T-helper 17 cell (primary cell): ENCODE results near the gene IRF5. TPM values are rescaled to one million over a fixed set of nuclear protein-coding genes. Genes with fewer than 3 reads are reported as not detected.

Source experiments
- ATAC-seq: fragments of 150-1000 bp; cut with Tn5 transposase; 2 replicates; pipeline ENCODE4 v1.10.0; 2021; ENCODE audit warnings: mild to moderate bottlenecking, moderate library complexity
- DNase-seq, 3 donors: peaks; one replicate each; pipeline versions ENCODE4 v3.0.0 to v3.0.0-alpha.2; 2020 to 2021
- H3K9me3 ChIP-seq: one replicate; pipeline ENCODE4 v1.7.0; 2013; ENCODE audit warnings: low read length, mild to moderate bottlenecking; ENCODE audit not compliant: control insufficient read depth, poor library complexity, severe bottlenecking
- H3K27ac Mint-ChIP-seq: one replicate; pipeline ENCODE4 v1.8.0; 2022; ENCODE audit warnings: mild to moderate bottlenecking, moderate library complexity, mixed read lengths
- H3K27me3 Mint-ChIP-seq: one replicate; pipeline ENCODE4 v1.8.0; 2022; ENCODE audit warnings: mixed read lengths
- H3K36me3 Mint-ChIP-seq: one replicate; pipeline ENCODE4 v1.8.0; 2022; ENCODE audit warnings: low read depth, mixed read lengths
- H3K4me1 Mint-ChIP-seq: one replicate; pipeline ENCODE4 v1.8.0; 2022; ENCODE audit warnings: mild to moderate bottlenecking, mixed read lengths
- H3K4me3 Mint-ChIP-seq: one replicate; pipeline ENCODE4 v1.8.0; 2022; ENCODE audit warnings: mild to moderate bottlenecking, moderate library complexity, mixed read lengths
- total RNA-seq, 4 donors: library from RNA in 2 of 4; stranded (reverse) in 2 of 4; gene quantifications; one replicate each; pipeline ENCODE4 v1.2.3 and lab custom pipeline; 2022 to 2026

IRF5 gene
- total RNA-seq, 2 donors from 2014 or later: 12.5 to 13.6 TPM

DNA sequence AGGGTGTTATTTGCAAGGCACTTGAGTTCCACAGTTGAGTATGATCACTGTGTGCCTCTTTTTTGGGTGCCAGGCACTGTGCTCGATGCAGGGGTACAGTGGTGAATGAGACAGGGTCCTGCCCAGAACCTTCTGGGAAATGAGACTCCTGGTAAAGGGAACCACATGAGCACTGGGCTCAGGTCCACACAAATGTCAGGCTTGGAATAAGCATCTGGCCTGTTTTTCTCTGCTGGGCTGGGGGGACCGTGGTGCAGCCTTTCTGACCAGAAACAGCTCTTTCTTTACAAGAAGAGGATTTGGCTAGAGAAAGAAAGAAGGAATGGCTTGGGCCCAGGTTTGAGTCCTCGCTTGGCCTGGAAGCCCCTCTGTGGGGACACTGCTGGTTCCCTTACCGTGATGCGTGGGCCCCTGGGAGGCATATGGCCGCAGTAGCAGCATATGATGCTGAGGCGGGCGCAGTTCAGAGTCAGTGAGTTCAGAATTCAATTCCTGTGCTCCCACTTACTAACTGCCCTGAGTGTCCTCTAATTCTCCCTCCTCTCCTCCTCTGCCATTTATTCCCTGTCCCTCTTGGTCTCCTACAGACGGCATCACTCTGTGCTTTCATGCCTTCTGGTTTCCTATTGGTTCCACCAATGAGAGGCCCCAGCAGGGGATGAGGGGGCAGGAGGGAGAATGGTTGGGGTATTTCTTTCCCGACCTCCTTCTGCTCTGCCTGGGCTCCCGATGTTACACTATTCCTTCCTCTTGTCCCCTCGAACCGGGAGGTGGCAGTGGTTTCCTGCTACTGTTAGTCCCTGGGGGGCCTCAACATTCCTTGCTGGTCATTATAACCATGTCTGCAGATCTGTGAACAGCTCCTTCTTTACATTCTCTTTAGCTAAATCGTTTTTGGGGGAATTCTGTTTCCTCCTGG is 17.6 kb upstream of the IRF5 start:
- Mint-ChIP-seq H3K4me3 (no peak overlapping the region), H3K27ac (no peak overlapping the region), H3K4me1 (peaks cover 6% of the 10 kb centered on the region), H3K27me3 (peaks cover 34% of the 10 kb centered on the region), H3K36me3 (peaks cover 2% of the 10 kb centered on the region)
- no peaks in the 10 kb centered on the region for H3K9me3 ChIP-seq
- DNase-seq (no peak), ATAC-seq (no peak)

DNA sequence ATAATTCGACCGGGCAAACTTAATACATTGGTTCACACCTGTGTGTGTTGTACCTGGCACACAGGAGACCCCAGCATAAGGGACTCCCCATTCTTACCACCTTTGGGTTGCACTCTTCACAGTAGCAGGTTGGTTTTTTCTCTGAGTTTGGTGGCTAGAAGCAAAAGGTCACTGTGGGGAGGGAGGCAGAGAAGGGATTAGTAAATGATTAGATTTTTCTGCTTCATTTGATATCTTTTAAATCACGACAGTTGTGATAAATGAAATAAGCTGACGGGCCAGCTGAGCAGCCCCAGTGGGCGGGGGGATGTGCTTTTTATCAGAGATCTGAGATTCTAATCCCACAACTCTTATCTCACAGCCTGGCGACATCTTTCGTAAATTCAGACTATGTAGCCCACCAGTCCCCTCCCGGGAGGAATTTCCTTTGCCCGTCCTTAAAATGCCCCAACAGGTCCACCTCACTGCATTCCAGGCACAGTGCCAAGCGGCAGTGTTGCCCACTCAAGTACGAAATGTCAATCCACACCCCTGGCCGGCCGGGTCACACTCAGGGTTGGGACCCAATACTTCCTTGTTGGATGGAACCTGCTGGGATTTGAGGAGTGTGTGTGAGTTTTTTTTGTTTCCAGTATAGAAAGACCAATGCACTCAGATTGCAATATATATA is 16.7 kb upstream of the IRF5 start:
- Mint-ChIP-seq H3K4me3 (no peak overlapping the region), H3K27ac (no peak overlapping the region), H3K27me3 (peaks cover 29% of the 10 kb centered on the region), H3K4me1 (peaks cover 2% of the 10 kb centered on the region), H3K36me3 (no peaks in the 10 kb centered on the region)
- H3K9me3 ChIP-seq: no peaks in the 10 kb centered on the region
- DNase-seq (no peak), ATAC-seq (no peak)

DNA sequence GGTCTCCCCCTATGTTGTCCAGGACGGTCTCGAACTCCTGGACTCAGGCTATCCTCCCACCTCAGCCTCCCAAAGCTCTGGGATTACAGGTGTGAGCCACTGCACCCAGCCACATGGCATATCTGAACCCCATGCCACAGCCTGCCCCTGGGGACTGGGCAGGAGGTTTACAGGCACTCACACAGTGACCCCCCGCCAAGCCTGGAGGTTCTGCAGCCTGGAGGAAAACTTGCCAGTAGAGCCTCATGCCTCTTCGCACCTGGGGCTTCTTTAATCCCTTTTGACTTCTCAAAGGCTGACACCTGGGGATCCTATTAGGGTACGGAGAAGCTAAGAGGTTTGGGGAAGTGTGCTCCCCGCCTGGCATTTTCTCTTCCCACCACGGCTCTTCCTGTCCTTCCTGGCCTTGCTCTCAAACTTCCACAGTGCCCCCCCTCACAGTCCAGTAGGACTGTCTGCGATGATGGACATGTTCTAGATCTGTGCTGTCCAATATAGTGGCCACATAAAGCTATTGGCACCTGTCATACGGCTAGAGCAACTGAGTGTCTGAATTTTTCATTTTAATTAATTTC is 15.8 kb upstream of the IRF5 start:
- DNase-seq: no peak
- ATAC-seq: no peak
- Mint-ChIP-seq H3K27ac (no peak overlapping the region), H3K4me1 (peaks cover 2% of the 10 kb centered on the region), H3K27me3 (peaks cover 23% of the 10 kb centered on the region), H3K36me3 (no peaks in the 10 kb centered on the region), H3K4me3 (no peak overlapping the region)
- H3K9me3 ChIP-seq: no peaks in the 10 kb centered on the region

DNA sequence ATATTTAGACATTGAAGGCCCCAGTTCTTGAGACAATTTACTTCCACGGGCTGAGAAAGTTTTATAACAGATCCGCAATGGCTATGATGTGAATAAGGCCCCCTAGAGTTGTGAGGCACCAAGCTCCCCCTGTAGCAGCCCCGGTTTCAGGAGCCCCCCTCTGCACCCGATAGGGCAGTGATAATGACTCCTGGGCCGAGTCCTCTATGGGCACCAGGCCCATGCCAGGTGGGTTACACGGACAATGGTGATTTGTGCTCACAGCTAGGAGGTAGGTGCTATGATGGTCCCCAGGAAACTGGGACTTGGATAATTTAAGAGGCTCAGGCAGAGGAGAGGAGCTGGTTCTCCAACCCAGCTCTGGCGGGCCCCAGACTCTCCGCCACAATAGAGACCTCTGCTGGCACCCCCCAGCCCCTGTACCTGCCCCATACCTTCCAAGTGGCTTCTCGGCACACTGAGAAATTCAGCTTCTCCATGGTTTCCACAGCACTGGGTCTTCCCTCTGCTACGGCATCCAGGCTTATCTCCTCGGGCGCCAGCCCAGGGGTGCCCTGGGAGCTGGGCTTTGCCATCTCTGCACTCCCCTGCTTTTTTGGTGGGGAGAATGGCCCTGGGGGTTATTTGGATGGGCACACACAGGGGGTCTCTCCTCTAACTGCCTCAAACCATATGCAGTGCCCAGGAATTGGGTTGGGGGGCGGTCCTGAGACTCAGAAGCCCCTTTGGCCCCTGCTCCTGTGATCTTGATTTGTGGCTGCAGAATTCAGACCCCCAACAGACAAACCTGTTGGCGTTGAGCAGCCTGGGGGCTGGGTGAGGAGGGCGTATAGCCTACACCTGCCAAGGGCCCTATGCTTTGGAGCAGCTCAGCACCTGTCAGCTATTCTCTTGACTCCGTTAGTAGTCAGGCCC is 15.0 kb upstream of the IRF5 start:
- H3K4me3 Mint-ChIP-seq: no peak overlapping the region
- ATAC-seq: no peak
- peaks cover 2% of the 10 kb centered on the region for H3K4me1 Mint-ChIP-seq
- no peak overlapping the region for H3K27ac Mint-ChIP-seq
- no peaks in the 10 kb centered on the region for H3K36me3 Mint-ChIP-seq
- peaks cover 18% of the 10 kb centered on the region for H3K27me3 Mint-ChIP-seq
- no peaks in the 10 kb centered on the region for H3K9me3 ChIP-seq
- no peak for DNase-seq

DNA sequence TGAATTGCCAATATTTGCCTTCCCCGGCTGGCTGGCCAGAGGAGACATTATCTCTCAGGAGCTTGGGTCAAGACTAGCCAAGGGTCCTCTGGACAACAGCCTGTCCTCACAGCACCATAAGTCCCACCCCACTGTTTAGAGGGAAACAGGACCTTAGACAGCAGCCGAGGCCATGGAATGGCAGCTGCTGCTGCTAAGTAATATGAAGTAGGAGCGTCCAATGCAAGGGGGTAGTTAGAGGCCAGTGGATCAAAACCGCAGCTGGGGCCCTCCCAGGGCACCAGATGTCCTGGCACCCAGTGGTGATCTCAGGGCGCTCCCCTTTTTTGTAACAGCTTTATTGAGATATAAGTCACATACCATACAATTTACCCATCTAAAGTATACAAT is 14.3 kb upstream of the IRF5 start:
- Mint-ChIP-seq H3K4me3 (no peak overlapping the region), H3K4me1 (peaks cover 2% of the 10 kb centered on the region), H3K36me3 (no peaks in the 10 kb centered on the region), H3K27ac (no peak overlapping the region), H3K27me3 (peaks cover 14% of the 10 kb centered on the region)
- ATAC-seq (no peak), DNase-seq (peak in 1 of 3 donors; percentile 0)
- no peaks in the 10 kb centered on the region for H3K9me3 ChIP-seq

DNA sequence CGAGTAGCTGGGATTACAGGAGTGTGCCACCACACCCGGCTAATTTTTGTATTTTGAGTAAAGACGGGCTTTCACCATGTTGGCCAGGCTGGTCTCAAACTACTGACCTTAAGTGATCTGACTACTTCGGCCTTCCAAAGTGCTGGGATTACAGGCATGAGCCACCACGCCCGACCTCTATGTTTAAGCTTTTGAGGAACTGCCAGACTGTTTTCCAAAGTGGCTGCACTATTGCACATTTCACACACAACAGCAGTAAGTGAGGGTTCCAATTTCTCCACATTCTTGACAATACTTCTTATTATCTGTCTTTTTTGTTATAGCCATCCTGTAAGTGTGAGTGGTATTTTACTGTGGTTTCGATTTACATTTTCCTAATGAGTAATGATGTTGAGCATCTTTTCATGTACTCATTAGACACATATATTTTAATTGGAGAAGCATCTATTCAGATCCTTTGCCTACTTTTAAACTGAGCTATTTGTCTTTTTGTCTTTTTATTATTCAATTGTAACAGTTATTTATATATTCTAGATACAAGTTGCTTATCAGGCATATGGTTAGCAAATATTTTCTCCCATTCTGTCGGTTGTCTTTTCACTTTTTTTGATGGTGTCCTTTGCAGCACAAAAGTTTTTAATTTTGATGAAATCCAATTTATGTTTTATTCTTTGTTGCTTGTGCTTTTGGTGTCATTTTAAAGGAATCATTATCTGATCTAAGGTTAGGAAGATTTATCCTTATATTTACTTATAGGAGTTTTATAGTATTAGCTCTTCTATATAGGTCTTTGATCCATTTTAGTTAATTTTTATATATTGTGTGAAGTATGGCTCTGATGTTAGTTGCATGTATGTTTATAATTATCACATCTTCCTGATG is 12.8 kb upstream of the IRF5 start:
- H3K4me3 Mint-ChIP-seq: no peak overlapping the region
- H3K27me3 Mint-ChIP-seq: peaks cover 14% of the 10 kb centered on the region
- ATAC-seq (no peak), DNase-seq (no peak)
- H3K9me3 ChIP-seq: no peaks in the 10 kb centered on the region
- no peaks in the 10 kb centered on the region for H3K36me3 Mint-ChIP-seq
- H3K27ac Mint-ChIP-seq: no peak overlapping the region
- no peaks in the 10 kb centered on the region for H3K4me1 Mint-ChIP-seq

DNA sequence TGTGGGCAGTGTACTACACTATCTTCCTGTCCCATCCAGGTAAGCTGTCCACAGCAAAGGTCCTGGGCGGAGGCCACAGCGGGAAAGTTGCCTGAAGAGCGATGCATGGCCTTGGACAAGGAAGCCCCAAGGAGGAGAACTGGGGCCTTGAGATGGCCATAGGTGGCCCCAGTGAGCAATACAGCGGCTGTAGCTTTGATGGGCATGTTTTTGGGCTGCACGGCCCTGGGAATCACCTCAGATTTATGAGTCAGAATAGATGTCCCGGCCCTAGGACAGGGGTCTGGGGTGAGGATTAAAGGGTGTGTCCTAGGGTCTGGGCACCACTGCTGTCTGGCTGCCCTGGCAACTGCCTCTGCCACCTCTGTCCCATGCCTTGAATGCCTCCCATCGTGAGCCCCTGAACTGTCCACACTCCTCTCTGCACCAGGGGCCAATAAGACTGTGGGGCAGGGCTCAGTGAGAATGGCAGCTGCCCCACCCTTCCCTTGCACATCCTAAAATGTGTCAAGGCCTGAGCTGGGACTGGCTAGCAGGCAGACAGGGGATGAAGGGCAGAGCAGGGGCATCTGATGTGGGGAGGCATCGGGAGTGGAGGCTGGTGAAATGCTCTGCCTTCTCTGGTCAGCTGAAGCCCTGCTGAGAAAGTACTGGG is 9.4 kb upstream of the IRF5 start:
- Mint-ChIP-seq H3K4me3 (no peak overlapping the region), H3K4me1 (peaks cover 6% of the 10 kb centered on the region), H3K27ac (no peak overlapping the region), H3K36me3 (peaks cover 1% of the 10 kb centered on the region), H3K27me3 (no peaks in the 10 kb centered on the region)
- no peaks in the 10 kb centered on the region for H3K9me3 ChIP-seq
- ATAC-seq (no peak), DNase-seq (no peak)

DNA sequence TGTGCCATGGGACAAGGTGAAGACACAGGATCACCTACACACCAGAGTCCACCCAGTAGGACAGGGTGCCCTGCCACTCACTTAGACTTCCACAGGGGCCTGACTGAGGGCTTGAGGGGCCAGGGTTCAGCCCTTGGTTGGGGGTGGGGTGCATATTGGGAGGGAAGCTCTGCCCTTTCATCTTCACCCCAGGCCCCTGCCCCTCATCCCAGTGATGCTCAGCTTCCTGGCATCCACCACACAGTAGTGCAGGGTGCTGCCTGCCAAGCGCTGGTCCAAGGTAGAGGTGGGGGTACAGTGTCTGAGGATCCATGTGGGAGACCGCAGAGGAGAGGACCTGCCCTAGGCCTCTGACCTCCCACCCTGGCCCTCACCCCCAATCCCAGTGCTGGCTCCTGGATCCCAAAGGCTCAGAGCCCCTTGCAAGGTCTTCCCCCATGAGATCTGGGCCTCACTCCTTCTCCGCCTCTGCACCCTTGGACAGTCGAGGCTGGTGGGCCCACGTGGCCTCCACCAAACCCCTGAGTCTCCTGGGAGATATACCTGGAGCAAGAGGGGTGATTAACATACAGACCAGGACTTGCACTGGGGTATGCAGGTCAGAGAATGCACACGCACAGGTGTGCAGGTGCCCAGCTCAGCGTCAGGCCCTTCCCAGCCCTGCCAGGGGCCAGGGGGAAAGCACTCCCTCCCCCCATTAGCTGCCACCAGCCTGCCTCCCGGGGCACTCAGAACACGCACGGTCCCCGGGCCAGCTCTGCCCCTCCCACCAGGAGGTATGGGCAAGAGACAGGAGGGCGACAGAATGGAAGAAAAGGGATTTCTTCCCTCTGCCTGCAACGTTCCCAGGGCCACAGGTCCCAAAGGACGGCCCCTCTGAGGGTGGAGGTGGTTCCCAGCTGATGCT is 8.6 kb upstream of the IRF5 start:
- Mint-ChIP-seq H3K4me3 (no peak overlapping the region), H3K27me3 (no peaks in the 10 kb centered on the region), H3K4me1 (peaks cover 11% of the 10 kb centered on the region), H3K36me3 (peaks cover 2% of the 10 kb centered on the region), H3K27ac (no peak overlapping the region)
- ATAC-seq: no peak
- no peaks in the 10 kb centered on the region for H3K9me3 ChIP-seq
- DNase-seq: no peak

DNA sequence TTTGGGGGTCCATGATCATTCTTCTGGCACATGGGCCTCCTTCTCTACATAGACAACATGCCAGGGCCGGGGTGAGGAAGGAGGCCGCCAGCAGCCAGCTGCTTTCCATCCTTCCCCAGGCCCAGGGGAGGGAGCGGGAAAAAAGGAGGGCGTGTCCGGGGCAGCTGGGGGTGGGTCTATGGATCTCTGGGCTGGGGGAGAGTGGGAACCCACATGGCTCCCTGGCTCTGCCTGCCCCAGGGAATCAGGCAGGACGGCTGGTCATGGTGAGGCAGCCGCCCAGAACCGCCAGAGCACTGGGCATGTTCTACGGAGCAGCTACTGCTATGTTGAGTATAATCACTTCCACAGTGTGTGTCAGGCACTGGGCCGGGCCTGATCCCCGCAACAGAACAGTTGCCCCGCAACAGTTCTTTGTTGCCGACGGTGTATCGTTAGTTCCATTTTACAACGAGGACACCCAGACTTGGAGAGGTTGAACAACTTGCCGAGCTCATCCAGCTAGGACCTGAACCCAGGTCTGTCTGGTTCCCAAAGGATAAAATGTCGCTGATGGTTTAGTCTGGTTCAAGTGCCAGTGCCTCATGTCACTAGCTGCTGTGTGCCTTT is 6.4 kb upstream of the IRF5 start:
- no peak overlapping the region for H3K4me3 Mint-ChIP-seq
- peaks cover 2% of the 10 kb centered on the region for H3K36me3 Mint-ChIP-seq
- H3K4me1 Mint-ChIP-seq: peaks cover 11% of the 10 kb centered on the region
- no peak overlapping the region for H3K27ac Mint-ChIP-seq
- ATAC-seq: no peak
- no peaks in the 10 kb centered on the region for H3K9me3 ChIP-seq
- no peaks in the 10 kb centered on the region for H3K27me3 Mint-ChIP-seq
- DNase-seq: no peak

DNA sequence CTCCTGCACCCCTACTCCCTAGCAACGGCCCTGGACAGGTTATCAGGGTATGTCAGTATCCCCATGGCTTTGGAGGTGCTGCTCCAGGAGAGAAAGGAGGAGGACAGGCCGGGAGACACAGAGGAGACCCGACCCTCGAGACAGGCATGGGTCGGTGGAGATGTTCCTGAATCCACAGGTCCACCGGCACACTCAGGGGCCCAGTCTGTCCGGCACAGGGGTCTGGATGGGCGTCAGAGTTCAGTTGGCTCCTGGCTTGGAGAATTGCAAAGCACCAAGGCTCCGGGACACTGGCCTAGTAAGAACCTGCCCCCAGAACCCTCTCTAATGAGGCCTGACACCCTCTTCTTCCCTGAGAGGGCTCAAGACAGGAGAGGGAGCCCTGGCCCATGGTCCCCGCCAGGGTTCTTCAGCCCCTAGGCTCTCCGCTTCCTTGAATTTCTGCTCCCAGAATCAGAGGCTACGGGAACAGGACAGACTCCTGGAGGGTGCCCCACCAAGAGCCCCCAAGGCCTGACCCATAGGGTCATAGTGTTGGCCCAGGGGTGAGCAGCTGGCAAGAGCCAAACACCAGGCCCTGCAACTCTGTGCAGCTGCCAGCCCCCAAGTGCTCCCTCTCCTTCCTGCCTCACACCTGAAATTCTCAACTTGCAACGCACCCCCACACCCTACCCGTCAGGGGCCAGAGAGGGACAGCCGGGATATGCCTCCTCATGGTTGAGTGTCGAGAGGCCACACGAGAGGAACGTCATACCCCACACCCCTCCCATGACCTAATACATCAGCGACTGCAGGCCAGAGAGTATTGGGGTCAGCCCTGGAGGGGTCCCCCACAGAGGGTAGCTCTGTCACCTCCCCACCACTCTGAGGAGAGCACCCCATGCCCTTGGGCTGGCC is 5.5 kb upstream of the IRF5 start:
- no peaks in the 10 kb centered on the region for H3K27me3 Mint-ChIP-seq
- DNase-seq: no peak
- no peak for ATAC-seq
- no peaks in the 10 kb centered on the region for H3K9me3 ChIP-seq
- H3K4me1 Mint-ChIP-seq: peaks cover 16% of the 10 kb centered on the region
- H3K36me3 Mint-ChIP-seq: peaks cover 6% of the 10 kb centered on the region
- no peak overlapping the region for H3K27ac Mint-ChIP-seq
- H3K4me3 Mint-ChIP-seq: no peak overlapping the region
